SH-SY5Y (cell line): Measurements from ENCODE around the gene PDE4B.

Source experiments
- GATA2 ChIP-seq: IDR thresholded peaks from 2 replicates; pipeline ENCODE4 v1.6.1; 2011; ENCODE audit warnings: mild to moderate bottlenecking, low read depth, low read length
- GATA3 ChIP-seq: IDR thresholded peaks from 2 replicates; pipeline ENCODE4 v1.6.1; 2011; ENCODE audit warnings: low read depth, mild to moderate bottlenecking, low read length, moderate library complexity

DNA sequence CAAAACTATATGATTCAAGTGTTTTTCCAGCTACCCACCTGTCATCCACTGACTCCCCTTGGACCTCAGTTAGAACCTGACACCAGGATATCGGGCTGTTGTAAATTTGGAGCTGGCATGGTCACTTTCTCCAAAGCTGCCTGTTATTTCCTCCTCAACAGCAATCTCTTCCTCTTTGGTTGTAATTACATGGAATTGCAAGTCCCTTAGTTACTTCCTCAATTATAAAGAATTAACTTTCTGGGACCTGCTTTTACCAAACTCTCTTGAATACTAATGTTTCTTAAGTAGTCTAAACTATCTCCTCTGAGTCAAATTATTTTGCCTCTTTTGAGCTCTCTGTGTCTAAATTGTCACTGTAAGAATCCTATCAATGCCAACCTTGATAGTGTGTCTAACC, 590.9 kb downstream of the PDE4B start:
- no peak for TF ChIP-seq GATA2
- TF ChIP-seq GATA3: no peak
